ENCODE measurements around the gene GGTLC2. TPM values are rescaled to one million over a fixed set of nuclear protein-coding genes. Genes with fewer than 3 reads are reported as not detected.
"Not testable (repeated sequence)": the region's sequence is repeated elsewhere in the genome, so short reads cannot be mapped to it uniquely, and the experiment has no call there.

Gene GGTLC2
- total RNA-seq, 1 donor from 2014 or later, result not detected

DNA sequence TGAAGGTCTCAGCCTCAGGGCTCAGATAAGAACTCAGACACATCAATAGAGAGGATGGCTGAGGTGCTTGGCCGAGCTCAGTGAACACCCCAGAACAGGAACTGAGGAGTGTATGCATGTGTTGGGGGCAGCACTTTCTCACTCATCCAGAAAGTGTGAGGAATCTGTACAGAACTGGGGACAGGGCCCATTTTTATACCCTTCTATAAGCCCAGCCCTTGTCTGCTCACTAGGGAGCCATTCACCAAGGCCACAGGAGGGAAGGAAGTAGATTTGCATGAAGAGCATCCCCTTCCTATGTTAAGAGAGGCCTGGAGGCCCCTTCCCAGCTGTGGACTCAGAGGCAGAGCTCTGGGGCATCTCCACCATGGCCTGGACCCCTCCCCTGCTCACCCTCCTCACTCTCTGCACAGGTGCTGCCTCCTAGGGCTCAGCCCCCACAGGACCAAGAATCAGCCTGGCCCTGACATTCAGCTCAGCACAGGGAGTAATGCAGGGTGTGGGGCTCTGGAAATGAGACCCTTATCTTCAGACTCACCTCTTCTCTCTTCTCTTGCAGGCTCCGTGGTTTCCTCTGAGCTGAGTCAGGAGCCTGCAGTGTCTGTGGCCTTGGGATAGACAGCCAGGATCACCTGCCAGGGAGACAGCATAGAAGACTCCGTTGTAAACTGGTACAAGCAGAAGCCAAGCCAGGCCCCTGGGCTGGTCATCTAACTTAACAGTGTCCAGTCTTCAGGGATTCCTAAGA, 39.9 kb upstream of the GGTLC2 start:
- Histone ChIP-seq H3K36me3 (ENCODE audit: control insufficient read depth, insufficient read depth, low read length) (no peaks in the 10 kb centered on the region), H3K4me3 (ENCODE audit: low read depth, low read length) (no peak overlapping the region), H3K27me3 (ENCODE audit: control insufficient read depth, insufficient read depth, low read length) (no peaks in the 10 kb centered on the region)
- no peak for DNase-seq (ENCODE audit: low read depth)
- TF ChIP-seq, protein P1, sequence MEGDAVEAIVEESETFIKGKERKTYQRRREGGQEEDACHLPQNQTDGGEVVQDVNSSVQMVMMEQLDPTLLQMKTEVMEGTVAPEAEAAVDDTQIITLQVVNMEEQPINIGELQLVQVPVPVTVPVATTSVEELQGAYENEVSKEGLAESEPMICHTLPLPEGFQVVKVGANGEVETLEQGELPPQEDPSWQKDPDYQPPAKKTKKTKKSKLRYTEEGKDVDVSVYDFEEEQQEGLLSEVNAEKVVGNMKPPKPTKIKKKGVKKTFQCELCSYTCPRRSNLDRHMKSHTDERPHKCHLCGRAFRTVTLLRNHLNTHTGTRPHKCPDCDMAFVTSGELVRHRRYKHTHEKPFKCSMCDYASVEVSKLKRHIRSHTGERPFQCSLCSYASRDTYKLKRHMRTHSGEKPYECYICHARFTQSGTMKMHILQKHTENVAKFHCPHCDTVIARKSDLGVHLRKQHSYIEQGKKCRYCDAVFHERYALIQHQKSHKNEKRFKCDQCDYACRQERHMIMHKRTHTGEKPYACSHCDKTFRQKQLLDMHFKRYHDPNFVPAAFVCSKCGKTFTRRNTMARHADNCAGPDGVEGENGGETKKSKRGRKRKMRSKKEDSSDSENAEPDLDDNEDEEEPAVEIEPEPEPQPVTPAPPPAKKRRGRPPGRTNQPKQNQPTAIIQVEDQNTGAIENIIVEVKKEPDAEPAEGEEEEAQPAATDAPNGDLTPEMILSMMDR (IDR thresholded peaks at IDR 0.05; ENCODE audit: insufficient read depth, low read length, poor library complexity, severe bottlenecking), result no peak

DNA sequence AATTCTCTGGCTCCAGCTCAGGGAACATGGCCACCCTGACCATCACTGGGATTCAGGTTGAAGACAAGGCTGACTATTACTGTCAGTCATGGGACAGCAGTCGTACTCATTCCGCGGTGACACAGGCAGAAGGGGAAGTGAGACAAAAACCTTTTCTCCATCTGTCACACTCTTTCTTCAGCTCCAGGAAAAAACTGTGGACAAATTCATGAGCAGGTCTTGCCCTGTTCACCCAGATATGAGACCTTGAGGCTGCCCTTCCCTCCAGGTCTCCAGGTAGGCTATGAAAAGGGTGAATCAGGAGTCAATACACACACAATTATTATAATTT, 39.4 kb upstream of the GGTLC2 start:
- H3K27me3 ChIP-seq (ENCODE audit: control insufficient read depth, insufficient read depth, low read length), result no peaks in the 10 kb centered on the region
- TF ChIP-seq, protein P1 (IDR thresholded peaks at IDR 0.05; ENCODE audit: insufficient read depth, low read length, poor library complexity, severe bottlenecking), result no peak
- H3K4me3 ChIP-seq (ENCODE audit: low read depth, low read length), result no peak overlapping the region
- no peaks in the 10 kb centered on the region for H3K36me3 ChIP-seq (ENCODE audit: control insufficient read depth, insufficient read depth, low read length)
- no peak for DNase-seq (ENCODE audit: low read depth)

- H3K4me3 ChIP-seq (ENCODE audit: low read depth, low read length); DNase-seq (ENCODE audit: low read depth); H3K27me3 ChIP-seq (ENCODE audit: control insufficient read depth, insufficient read depth, low read length); H3K36me3 ChIP-seq (ENCODE audit: control insufficient read depth, insufficient read depth, low read length): not testable (repeated sequence)
Observed at GRCh38 chr22:22608022-22608421, 36.4 kb upstream of the GGTLC2 start.

DNA sequence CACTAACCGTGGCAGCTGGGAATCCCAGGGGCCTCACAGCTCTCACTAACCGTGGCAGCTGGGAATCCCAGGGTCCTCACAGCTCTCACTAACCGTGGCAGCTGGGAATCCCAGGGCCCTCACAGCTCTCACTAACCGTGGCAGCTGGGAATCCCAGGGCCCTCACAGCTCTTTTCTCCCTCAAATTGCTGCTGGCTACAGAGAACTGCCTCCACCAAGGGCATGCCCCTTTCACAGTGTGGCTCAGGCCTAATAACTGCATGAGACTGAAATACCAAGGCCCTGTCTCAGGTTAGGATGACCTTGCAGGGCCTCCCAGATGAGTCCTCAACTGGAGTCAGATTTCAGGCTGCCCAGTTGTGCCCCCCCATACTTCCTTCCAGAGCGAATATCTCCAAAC, 35.1 kb upstream of the GGTLC2 start:
- H3K4me3 ChIP-seq (ENCODE audit: low read depth, low read length), result no peak overlapping the region
- DNase-seq (ENCODE audit: low read depth), result no peak
- TF ChIP-seq, protein P1 (IDR thresholded peaks at IDR 0.05; ENCODE audit: insufficient read depth, low read length, poor library complexity, severe bottlenecking), result no peak

GRCh38 chr22:22612516-22612915, 31.9 kb upstream of the GGTLC2 start:
- Histone ChIP-seq H3K27me3 (ENCODE audit: control insufficient read depth, insufficient read depth, low read length) (no peaks in the 10 kb centered on the region), H3K4me3 (ENCODE audit: low read depth, low read length) (no peak overlapping the region), H3K36me3 (ENCODE audit: control insufficient read depth, insufficient read depth, low read length) (no peaks in the 10 kb centered on the region)
- no peak for DNase-seq (ENCODE audit: low read depth)
- TF ChIP-seq, protein P1 (IDR thresholded peaks at IDR 0.05; ENCODE audit: insufficient read depth, low read length, poor library complexity, severe bottlenecking), result no peak

More for the DNA sequence above, 35.1 kb upstream of the GGTLC2 start:
- Histone ChIP-seq H3K36me3 (ENCODE audit: control insufficient read depth, insufficient read depth, low read length) (no peaks in the 10 kb centered on the region), H3K27me3 (ENCODE audit: control insufficient read depth, insufficient read depth, low read length) (no peaks in the 10 kb centered on the region)

GRCh38 chr22:22614065-22614464, 30.3 kb upstream of the GGTLC2 start:
- no peak for DNase-seq (ENCODE audit: low read depth)
- Histone ChIP-seq H3K27me3 (ENCODE audit: control insufficient read depth, insufficient read depth, low read length) (no peaks in the 10 kb centered on the region), H3K4me3 (ENCODE audit: low read depth, low read length) (no peak overlapping the region), H3K36me3 (ENCODE audit: control insufficient read depth, insufficient read depth, low read length) (no peaks in the 10 kb centered on the region)
- TF ChIP-seq, protein P1 (IDR thresholded peaks at IDR 0.05; ENCODE audit: insufficient read depth, low read length, poor library complexity, severe bottlenecking), result no peak

Data from kidney epithelial cell (primary cell).